GM23338 (cell line): ENCODE data around the gene CLCN6. TPM values are rescaled to one million over a fixed set of nuclear protein-coding genes. Genes with fewer than 3 reads are reported as not detected.

Experiments
- ATAC-seq: fragments of 200-7000 bp; cut with Tn5 transposase; 3 replicates; pipeline ENCODE4 v1.9.1; 2020
- DNase-seq: peaks from one replicate; pipeline ENCODE4 v3.0.0-alpha.2; 2015; ENCODE audit warnings: low spot score
- H2AFZ ChIP-seq: fragments of 200-600 bp; sonication (generic); 2 replicates; pipeline ENCODE4 v1.8.0; 2016; ENCODE audit warnings: antibody characterized with exemption, mild to moderate bottlenecking, moderate library complexity
- H3F3A ChIP-seq: fragments of 200-600 bp; sonication (generic); replicated peaks from 2 replicates; pipeline ENCODE4 v1.8.0; 2017; ENCODE audit warnings: antibody characterized with exemption, mixed run types, low read depth
- H3K27ac ChIP-seq: fragments of 200-600 bp; sonication (generic); 2 replicates; pipeline ENCODE4 v1.6.1; 2016; ENCODE audit warnings: low read depth
- H3K27me3 ChIP-seq: fragments of 200-600 bp; sonication (generic); 2 replicates; pipeline ENCODE4 v1.8.0; 2016; ENCODE audit warnings: mild to moderate bottlenecking, mixed run types, moderate library complexity; ENCODE audit not compliant: insufficient read depth
- H3K36me3 ChIP-seq: fragments of 200-600 bp; sonication (generic); 2 replicates; pipeline ENCODE4 v1.8.0; 2016; ENCODE audit warnings: mild to moderate bottlenecking; ENCODE audit not compliant: insufficient read depth
- H3K4me1 ChIP-seq: fragments of 200-600 bp; sonication (generic); 2 replicates; pipeline ENCODE4 v1.8.0; 2016; ENCODE audit warnings: mild to moderate bottlenecking, moderate library complexity; ENCODE audit not compliant: insufficient read depth
- H3K4me2 ChIP-seq: fragments of 200-600 bp; sonication (generic); 2 replicates; pipeline ENCODE4 v1.7.1; 2017; ENCODE audit warnings: mixed run types
- H3K4me3 ChIP-seq: fragments of 200-600 bp; sonication (generic); 2 replicates; pipeline ENCODE4 v1.6.1; 2016; ENCODE audit warnings: mixed run types
- H3K79me2 ChIP-seq: fragments of 200-600 bp; sonication (generic); replicated peaks from 2 replicates; pipeline ENCODE4 v1.8.0; 2017; ENCODE audit warnings: mild to moderate bottlenecking; ENCODE audit not compliant: insufficient read depth
- H3K9me2 ChIP-seq: fragments of 200-600 bp; sonication (generic); 2 replicates; pipeline ENCODE4 v1.8.0; 2017; ENCODE audit not compliant: insufficient read depth
- H4K20me1 ChIP-seq: fragments of 200-600 bp; sonication (generic); replicated peaks from 2 replicates; pipeline ENCODE4 v1.8.0; 2017; ENCODE audit warnings: mild to moderate bottlenecking; ENCODE audit not compliant: insufficient read depth
- H3K27ac Mint-ChIP-seq: 2 replicates; pipeline ENCODE4 v1.8.0; 2020; ENCODE audit warnings: inconsistent platforms, mild to moderate bottlenecking, moderate library complexity, mixed read lengths
- H3K27me3 Mint-ChIP-seq: 3 replicates; pipeline ENCODE4 v1.8.0; 2022; ENCODE audit warnings: low read depth, mild to moderate bottlenecking, moderate library complexity, mixed read lengths, inconsistent platforms; ENCODE audit not compliant: insufficient read depth, poor library complexity
- H3K36me3 Mint-ChIP-seq: 3 replicates; pipeline ENCODE4 v1.8.0; 2021; ENCODE audit warnings: low read depth, mild to moderate bottlenecking, inconsistent platforms, moderate library complexity, mixed read lengths
- H3K4me1 Mint-ChIP-seq: 3 replicates; pipeline ENCODE4 v1.8.0; 2020; ENCODE audit warnings: mild to moderate bottlenecking, inconsistent platforms, mixed read lengths
- H3K4me3 Mint-ChIP-seq: 3 replicates; pipeline ENCODE4 v1.8.0; 2021; ENCODE audit warnings: moderate library complexity, mild to moderate bottlenecking, inconsistent platforms, mixed read lengths
- H3K9me3 Mint-ChIP-seq: 3 replicates; pipeline ENCODE4 v1.8.0; 2020; ENCODE audit warnings: moderate library complexity, mild to moderate bottlenecking, inconsistent platforms, mixed read lengths
- CREB1 ChIP-seq: fragments of 250-450 bp; sonication (Bioruptor Pico); IDR thresholded peaks from 2 replicates; pipeline ENCODE4 v1.5.0; 2020; ENCODE audit warnings: low read depth, mild to moderate bottlenecking, moderate library complexity
- CTCF ChIP-seq, 2 experiments: fragments of 200-600 bp in 1 of 2; sonication (generic) in 1 of 2; conservative IDR thresholded peaks; 2 replicates each; pipeline versions ENCODE4 v1.5.1 to v1.6.1; 2016 to 2017; ENCODE audit warnings: antibody characterized with exemption in 2 of 2, low read depth in 2 of 2, mild to moderate bottlenecking in 2 of 2, moderate library complexity in 1 of 2
- ETS1 ChIP-seq: IDR thresholded peaks from 2 replicates; pipeline ENCODE4 v1.6.1; 2016; ENCODE audit warnings: antibody characterized with exemption
- EZH2 ChIP-seq: fragments of 200-600 bp; sonication (generic); IDR thresholded peaks from one replicate; pipeline ENCODE4 v1.8.0; 2017; ENCODE audit warnings: antibody characterized with exemption, mild to moderate bottlenecking, low read depth; ENCODE audit not compliant: unreplicated experiment
- EZH2phosphoT487 ChIP-seq: fragments of 200-600 bp; sonication (generic); IDR thresholded peaks from one replicate; pipeline ENCODE4 v1.8.1; 2018; ENCODE audit warnings: antibody characterized with exemption; ENCODE audit not compliant: unreplicated experiment
- JUNB ChIP-seq: IDR thresholded peaks from one replicate; pipeline ENCODE4 v1.6.1; 2016; ENCODE audit warnings: antibody characterized with exemption; ENCODE audit not compliant: unreplicated experiment
- NANOG ChIP-seq: IDR thresholded peaks from 2 replicates; pipeline ENCODE4 v1.6.1; 2016; ENCODE audit warnings: antibody characterized with exemption, borderline replicate concordance
- POLR2AphosphoS5 ChIP-seq: IDR thresholded peaks from 2 replicates; pipeline ENCODE4 v1.6.1; 2016; ENCODE audit warnings: antibody characterized with exemption, low read depth
- REST ChIP-seq: IDR thresholded peaks from one replicate; pipeline ENCODE4 v1.6.1; 2018; ENCODE audit warnings: antibody characterized with exemption; ENCODE audit not compliant: unreplicated experiment
- STAT1 ChIP-seq: IDR thresholded peaks from one replicate; pipeline ENCODE4 v1.6.1; 2016; ENCODE audit warnings: antibody characterized with exemption; ENCODE audit not compliant: unreplicated experiment
- ZNF114 ChIP-seq: fragments of 250-450 bp; sonication (Bioruptor Pico); IDR thresholded peaks from 2 replicates; pipeline ENCODE4 v1.5.0; 2020; ENCODE audit warnings: mild to moderate bottlenecking, moderate library complexity
- ZNF331 ChIP-seq: fragments of 250-450 bp; sonication (Bioruptor Pico); IDR thresholded peaks from 2 replicates; pipeline ENCODE4 v1.5.0; 2020; ENCODE audit warnings: low read depth, mild to moderate bottlenecking, moderate library complexity
- ZNF462 ChIP-seq: fragments of 250-450 bp; sonication (Bioruptor Pico); IDR thresholded peaks from 2 replicates; pipeline ENCODE4 v1.5.0; 2020; ENCODE audit warnings: mild to moderate bottlenecking, moderate library complexity
- polyA plus RNA-seq: library from polyadenylated mRNA; unstranded; fragments of >200 nt; fragmentation: Nextera tagmentation; extraction: Ambion mirVana; gene quantifications from 2 replicates; pipeline ENCODE4 v1.2.1, GENCODE V29; 2016
- total RNA-seq: library from RNA; depleted of rRNA; stranded (reverse); fragments of >200 nt; shearing (Covaris generic); gene quantifications from 2 replicates; pipeline ENCODE4 v1.2.3, GENCODE V29; 2014

CLCN6 gene
- total and polyA plus RNA-seq, 2 experiments from 2014 or later, result 16.0 to 22.6 TPM

GRCh38 chr1:11799099-11799498, 6.9 kb upstream of the CLCN6 start:
- Histone ChIP-seq H4K20me1 (no peaks in the 10 kb centered on the region; the same call in none of the 2 replicates), H3K4me1 (peaks cover 14% of the 10 kb centered on the region), H3K4me3 (no peak overlapping the region), H3K9me2 (no peaks in the 10 kb centered on the region), H2AFZ (no peak overlapping the region), H3K79me2 (peaks cover 4% of the 10 kb centered on the region; the same call in 1 of the 2 replicates), H3F3A (peaks cover 9% of the 10 kb centered on the region; the same call in 1 of the 2 replicates), H3K36me3 (no peaks in the 10 kb centered on the region), H3K4me2 (no peak overlapping the region), H3K27ac (no peak overlapping the region), H3K27me3 (no peaks in the 10 kb centered on the region)
- Mint-ChIP-seq H3K27me3 (peaks cover 8% of the 10 kb centered on the region), H3K4me3 (no peak overlapping the region), H3K4me1 (peaks cover 22% of the 10 kb centered on the region), H3K27ac (no peak overlapping the region), H3K36me3 (peaks cover 39% of the 10 kb centered on the region), H3K9me3 (no peaks in the 10 kb centered on the region; the same call in 2 of the 3 replicates)
- DNase-seq (no peak), ATAC-seq (no peak)
- TF ChIP-seq EZH2phosphoT487, result no peak
- no peak for TF ChIP-seq STAT1
- no peak for TF ChIP-seq JUNB
- no peak for TF ChIP-seq ZNF462 (CRISPR knock-in tag)
- TF ChIP-seq NANOG, result no peak
- no peak for TF ChIP-seq REST
- no peak for TF ChIP-seq EZH2
- TF ChIP-seq ETS1, result no peak
- no peak for TF ChIP-seq CREB1 (CRISPR knock-in tag)
- TF ChIP-seq POLR2AphosphoS5, result no peak
- TF ChIP-seq ZNF114 (CRISPR knock-in tag), result no peak
- TF ChIP-seq CTCF (conservative IDR thresholded peaks at IDR 0.05; ENCODE audit: low read depth in 2 of 2), result no peak
- no peak for TF ChIP-seq ZNF331
